Esophagus squamous epithelium (tissue), 5 donors: ENCODE measurements around the gene NOP9. TPM values are rescaled to one million over a fixed set of nuclear protein-coding genes. Genes with fewer than 3 reads are reported as not detected.
A peak's percentile ranks its signal among the peaks of the same experiment; 100 is the strongest.

Experiments used
- DNase-seq: peaks from one replicate; lab custom pipeline; 2025; lab: John Stamatoyannopoulos, UW
- H3K27ac ChIP-seq, 4 donors: fragments of 200-600 bp; sonication (generic); one replicate each; pipeline ENCODE4 v1.5.1; 2016 to 2019; ENCODE audit warnings: mild to moderate bottlenecking in 1 of 4
- H3K27me3 ChIP-seq, 4 donors: fragments of 200-600 bp; sonication (generic); 1 replicate in 3 of 4; 2 replicates in 1 of 4; pipeline versions ENCODE4 v1.5.1 to v1.6.0; 2017 to 2021; ENCODE audit warnings: antibody characterized with exemption in 1 of 4
- H3K36me3 ChIP-seq, 3 donors: fragments of 200-600 bp; sonication (generic); one replicate each; pipeline ENCODE4 v1.5.1; 2016 to 2019
- H3K4me1 ChIP-seq, 3 donors: fragments of 200-600 bp; sonication (generic); one replicate each; pipeline ENCODE4 v1.5.1; 2017 to 2019
- H3K4me3 ChIP-seq, 4 donors: fragments of 200-600 bp; sonication (generic); 1 replicate in 3 of 4; 2 replicates in 1 of 4; pipeline ENCODE4 v1.5.1; 2016 to 2019; ENCODE audit warnings: mild to moderate bottlenecking in 2 of 4, moderate library complexity in 1 of 4
- H3K9me3 ChIP-seq, 3 donors: fragments of 200-600 bp; sonication (generic); one replicate each; pipeline ENCODE4 v1.5.1; 2016 to 2019
- CTCF ChIP-seq, 6 experiments: fragments of 450-650 bp in 4 of 6; fragments of 200-600 bp in 2 of 6; sonication (generic) in 2 of 6; IDR thresholded peaks; one replicate each; pipeline ENCODE4 v1.5.1; 2016 to 2019; ENCODE audit warnings: antibody characterized with exemption in 6 of 6, mild to moderate bottlenecking in 4 of 6, moderate library complexity in 4 of 6
- POLR2A ChIP-seq, 4 donors: fragments of 450-650 bp; IDR thresholded peaks; one replicate each; pipeline ENCODE4 v1.6.1; 2017; ENCODE audit warnings: antibody characterized with exemption in 4 of 4, mild to moderate bottlenecking in 4 of 4, moderate library complexity in 3 of 4
- WGBS, 2 donors: methylation state at CpG; one replicate each; pipeline ENCODE4 v1.1.5; 2018; 5-methylcytosine and 5-hydroxymethylcytosine counted together
- intact Hi-C: fragments of 100-400 bp; cut with DNase I; formaldehyde crosslinking; loops from one replicate; pipeline ENCODE4 v1.15.0; 2022
- total RNA-seq, 4 donors: library from RNA; depleted of rRNA; stranded (reverse); fragments of >200 nt; gene quantifications; one replicate each; pipeline ENCODE4 v1.1.0, GENCODE V29; 2016
- donor health status: DM: yes; HTN: yes; CAD: no.

Gene NOP9
- total RNA-seq, 4 donors from 2014 or later: 18.0 to 29.8 (median 25.0) TPM

- H3K9me3 ChIP-seq: no peaks in the 10 kb centered on the region
- peaks cover 22 to 78% (median 34%) of the 10 kb centered on the region in 3 donors for H3K4me1 ChIP-seq
- TF ChIP-seq POLR2A (IDR thresholded peaks at IDR 0.05): no peak
- TF ChIP-seq CTCF (IDR thresholded peaks at IDR 0.05): no peak
- intact Hi-C loops: loop anchor here (5.0 kb wide), 1 partner anchor 101 kb away; no protein-coding TSS in a partner anchor
- no peak overlapping the region for H3K27ac ChIP-seq
- 92 to 100% methylated on average over 3 to 7 of the region's 10 CpGs for WGBS, 2 donors
- peaks cover 0 to 5% (median 0%) of the 10 kb centered on the region in 3 donors for H3K36me3 ChIP-seq
- DNase-seq: no peak
- no peak overlapping the region for H3K4me3 ChIP-seq
- H3K27me3 ChIP-seq: peaks cover 0 to 39% (median 6%) of the 10 kb centered on the region in 4 donors
Observed at GRCh38 chr14:24330973-24331674, 31.5 kb downstream of the NOP9 start.

- H3K27me3 ChIP-seq: peaks cover 0 to 39% (median 6%) of the 10 kb centered on the region in 4 donors
- no peak for TF ChIP-seq CTCF (IDR thresholded peaks at IDR 0.05)
- no peak for TF ChIP-seq POLR2A (IDR thresholded peaks at IDR 0.05)
- DNase-seq: no peak
- intact Hi-C loops: loop anchor here (5.0 kb wide), 1 partner anchor 101 kb away; no protein-coding TSS in a partner anchor
- H3K27ac ChIP-seq: no peak overlapping the region
- peaks cover 22 to 85% (median 34%) of the 10 kb centered on the region in 3 donors for H3K4me1 ChIP-seq
- peaks cover 0 to 11% (median 0%) of the 10 kb centered on the region in 3 donors for H3K36me3 ChIP-seq
- H3K9me3 ChIP-seq: no peaks in the 10 kb centered on the region
- no peak overlapping the region for H3K4me3 ChIP-seq
- WGBS, 2 donors: 25 to 44% methylated on average over 6 to 10 of the region's 26 CpGs
Observed at GRCh38 chr14:24331731-24332267, 32.1 kb downstream of the NOP9 start.

GRCh38 chr14:24332268-24332993 is 32.8 kb downstream of the NOP9 start:
- intact Hi-C loops: loop anchor here (5.0 kb wide), 1 partner anchor 100 kb away; no protein-coding TSS in a partner anchor
- peak overlapping the region; percentile 8 to 70 (median 34) for H3K4me3 ChIP-seq
- H3K27me3 ChIP-seq: peaks cover 0 to 39% (median 6%) of the 10 kb centered on the region in 4 donors
- TF ChIP-seq CTCF (IDR thresholded peaks at IDR 0.05) (peak; percentile 61 to 85 (median 76)), POLR2A (IDR thresholded peaks at IDR 0.05) (no peak)
- no peak for DNase-seq
- H3K4me1 ChIP-seq: peaks cover 22 to 88% (median 34%) of the 10 kb centered on the region in 3 donors
- H3K36me3 ChIP-seq: peaks cover 0 to 18% (median 0%) of the 10 kb centered on the region in 3 donors
- H3K9me3 ChIP-seq: no peaks in the 10 kb centered on the region
- 6 to 22% methylated on average over 18 to 39 of the region's 56 CpGs for WGBS, 2 donors
- H3K27ac ChIP-seq: peak overlapping the region in 2 of 4 donors; percentile 12 to 15

- Histone ChIP-seq H3K4me1 (peaks cover 30 to 87% (median 47%) of the 10 kb centered on the region in 3 donors), H3K4me3 (peak within 1 kb of the TSS; percentile 17 to 70 (median 50)), H3K27me3 (peaks cover 0 to 39% (median 6%) of the 10 kb centered on the region in 4 donors), H3K27ac (peak within 1 kb of the TSS; percentile 36 to 88 (median 82)), H3K9me3 (no peaks in the 10 kb centered on the region), H3K36me3 (peaks cover 0 to 30% (median 0%) of the 10 kb centered on the region in 3 donors)
- TF ChIP-seq CTCF (IDR thresholded peaks at IDR 0.05) (no peak), POLR2A (IDR thresholded peaks at IDR 0.05) (peak in 1 of 4 donors; percentile 36)
- no peak for DNase-seq
- intact Hi-C loops: loop anchor here (5.0 kb wide), 1 partner anchor 98 kb away; no protein-coding TSS in a partner anchor
- 2 to 13% methylated on average over 19 to 23 of the region's 65 CpGs for WGBS, 2 donors
Observed at GRCh38 chr14:24334431-24335291, 35.0 kb downstream of the NOP9 start, which contains the start of gene ADCY4. Gene ADCY4, minus strand, starts transcription at chr14:24335071. Its CDS starts 419 bp downstream, at chr14:24334652.
